ENCODE results near the gene FMNL2. TPM values are rescaled to one million over a fixed set of nuclear protein-coding genes. Genes with fewer than 3 reads are reported as not detected.

FMNL2 gene
- total and polyA plus RNA-seq, 4 donors = 81.1 to 173 (median 146) TPM

GRCh38 chr2:152587187-152587947, 252.4 kb downstream of the FMNL2 start:
- no peak overlapping the region for H3K4me3 ChIP-seq (ENCODE audit: low read depth, low read length)
- H3K27ac ChIP-seq (ENCODE audit: low read depth, low read length) = no peak overlapping the region
- no peaks in the 10 kb centered on the region for H3K27me3 ChIP-seq (ENCODE audit: control insufficient read depth, insufficient read depth, low read length)
- H3K36me3 ChIP-seq (ENCODE audit: control insufficient read depth, insufficient read depth, low read length) = peaks cover 6% of the 10 kb centered on the region
- H3K4me1 ChIP-seq (ENCODE audit: control insufficient read depth, insufficient read depth, low read length) = peaks cover 3% of the 10 kb centered on the region
- DNase-seq (ENCODE audit: low read depth in 4 of 6, low spot score in 6 of 6) = no peak
- no peaks in the 10 kb centered on the region for H3K9me3 ChIP-seq (ENCODE audit: control insufficient read depth, insufficient read depth, low read length)
- 100% methylated on average over 2 of the region's 7 CpGs for WGBS (ENCODE audit: insufficient coverage)

GRCh38 chr2:152588998-152589397, 254.0 kb downstream of the FMNL2 start:
- H3K27me3 ChIP-seq (ENCODE audit: control insufficient read depth, insufficient read depth, low read length) = no peaks in the 10 kb centered on the region
- DNase-seq (ENCODE audit: low read depth in 4 of 6, low spot score in 6 of 6) = peak in 2 of 6 donors; percentile 62 to 91
- H3K36me3 ChIP-seq (ENCODE audit: control insufficient read depth, insufficient read depth, low read length) = peaks cover 6% of the 10 kb centered on the region
- H3K9me3 ChIP-seq (ENCODE audit: control insufficient read depth, insufficient read depth, low read length) = no peaks in the 10 kb centered on the region
- peaks cover 3% of the 10 kb centered on the region for H3K4me1 ChIP-seq (ENCODE audit: control insufficient read depth, insufficient read depth, low read length)
- no CpG with 5 or more reads among the region's 6 CpGs for WGBS (ENCODE audit: insufficient coverage)
- H3K4me3 ChIP-seq (ENCODE audit: low read depth, low read length) = no peak overlapping the region
- H3K27ac ChIP-seq (ENCODE audit: low read depth, low read length) = no peak overlapping the region

GRCh38 chr2:152594022-152594766, 259.2 kb downstream of the FMNL2 start:
- Histone ChIP-seq H3K4me3 (ENCODE audit: low read depth, low read length) (no peak overlapping the region), H3K9me3 (ENCODE audit: control insufficient read depth, insufficient read depth, low read length) (no peaks in the 10 kb centered on the region), H3K27ac (ENCODE audit: low read depth, low read length) (peak overlapping the region; percentile 33), H3K27me3 (ENCODE audit: control insufficient read depth, insufficient read depth, low read length) (no peaks in the 10 kb centered on the region), H3K4me1 (ENCODE audit: control insufficient read depth, insufficient read depth, low read length) (no peaks in the 10 kb centered on the region), H3K36me3 (ENCODE audit: control insufficient read depth, insufficient read depth, low read length) (peaks cover 9% of the 10 kb centered on the region)
- WGBS (ENCODE audit: insufficient coverage) = 53% methylated on average over 4 of the region's 6 CpGs
- DNase-seq (ENCODE audit: low read depth in 4 of 6, low spot score in 6 of 6) = peak in 1 of 6 donors; percentile 75

GRCh38 chr2:152594792-152595191, 259.8 kb downstream of the FMNL2 start:
- peaks cover 9% of the 10 kb centered on the region for H3K36me3 ChIP-seq (ENCODE audit: control insufficient read depth, insufficient read depth, low read length)
- no peaks in the 10 kb centered on the region for H3K9me3 ChIP-seq (ENCODE audit: control insufficient read depth, insufficient read depth, low read length)
- no peak overlapping the region for H3K4me3 ChIP-seq (ENCODE audit: low read depth, low read length)
- H3K4me1 ChIP-seq (ENCODE audit: control insufficient read depth, insufficient read depth, low read length) = no peaks in the 10 kb centered on the region
- no peaks in the 10 kb centered on the region for H3K27me3 ChIP-seq (ENCODE audit: control insufficient read depth, insufficient read depth, low read length)
- WGBS (ENCODE audit: insufficient coverage) = no CpG with 5 or more reads among the region's 3 CpGs
- H3K27ac ChIP-seq (ENCODE audit: low read depth, low read length) = no peak overlapping the region
- peak in 1 of 6 donors; percentile 93 for DNase-seq (ENCODE audit: low read depth in 4 of 6, low spot score in 6 of 6)

- H3K27me3 ChIP-seq (ENCODE audit: control insufficient read depth, insufficient read depth, low read length) = no peaks in the 10 kb centered on the region
- no peak overlapping the region for H3K27ac ChIP-seq (ENCODE audit: low read depth, low read length)
- 90% methylated on average over 6 of the region's 9 CpGs for WGBS (ENCODE audit: insufficient coverage)
- DNase-seq (ENCODE audit: low read depth in 4 of 6, low spot score in 6 of 6) = no peak
- no peak overlapping the region for H3K4me3 ChIP-seq (ENCODE audit: low read depth, low read length)
- no peaks in the 10 kb centered on the region for H3K9me3 ChIP-seq (ENCODE audit: control insufficient read depth, insufficient read depth, low read length)
- H3K4me1 ChIP-seq (ENCODE audit: control insufficient read depth, insufficient read depth, low read length) = peaks cover 4% of the 10 kb centered on the region
- H3K36me3 ChIP-seq (ENCODE audit: control insufficient read depth, insufficient read depth, low read length) = peaks cover 2% of the 10 kb centered on the region
Measured at GRCh38 chr2:152598975-152599759, 264.2 kb downstream of the FMNL2 start.

GRCh38 chr2:152600051-152600657, 265.2 kb downstream of the FMNL2 start:
- Histone ChIP-seq H3K9me3 (ENCODE audit: control insufficient read depth, insufficient read depth, low read length) (no peaks in the 10 kb centered on the region), H3K27ac (ENCODE audit: low read depth, low read length) (peak overlapping the region; percentile 33), H3K36me3 (ENCODE audit: control insufficient read depth, insufficient read depth, low read length) (peaks cover 4% of the 10 kb centered on the region), H3K4me3 (ENCODE audit: low read depth, low read length) (no peak overlapping the region), H3K27me3 (ENCODE audit: control insufficient read depth, insufficient read depth, low read length) (no peaks in the 10 kb centered on the region), H3K4me1 (ENCODE audit: control insufficient read depth, insufficient read depth, low read length) (peaks cover 4% of the 10 kb centered on the region)
- WGBS (ENCODE audit: insufficient coverage) = 28% methylated on average over 3 of the region's 6 CpGs
- no peak for DNase-seq (ENCODE audit: low read depth in 4 of 6, low spot score in 6 of 6)

- Histone ChIP-seq H3K4me3 (ENCODE audit: low read depth, low read length) (no peak overlapping the region), H3K9me3 (ENCODE audit: control insufficient read depth, insufficient read depth, low read length) (no peaks in the 10 kb centered on the region), H3K27me3 (ENCODE audit: control insufficient read depth, insufficient read depth, low read length) (no peaks in the 10 kb centered on the region), H3K27ac (ENCODE audit: low read depth, low read length) (no peak overlapping the region), H3K4me1 (ENCODE audit: control insufficient read depth, insufficient read depth, low read length) (peaks cover 4% of the 10 kb centered on the region), H3K36me3 (ENCODE audit: control insufficient read depth, insufficient read depth, low read length) (peaks cover 5% of the 10 kb centered on the region)
- DNase-seq (ENCODE audit: low read depth in 4 of 6, low spot score in 6 of 6) = no peak
- WGBS (ENCODE audit: insufficient coverage) = 62% methylated on average over 1 of the region's 2 CpGs
Measured at GRCh38 chr2:152600697-152601096, 265.7 kb downstream of the FMNL2 start.

- Histone ChIP-seq H3K27me3 (ENCODE audit: control insufficient read depth, insufficient read depth, low read length) (no peaks in the 10 kb centered on the region), H3K27ac (ENCODE audit: low read depth, low read length) (peak overlapping the region; percentile 16), H3K4me3 (ENCODE audit: low read depth, low read length) (no peak overlapping the region), H3K9me3 (ENCODE audit: control insufficient read depth, insufficient read depth, low read length) (no peaks in the 10 kb centered on the region), H3K4me1 (ENCODE audit: control insufficient read depth, insufficient read depth, low read length) (peaks cover 4% of the 10 kb centered on the region), H3K36me3 (ENCODE audit: control insufficient read depth, insufficient read depth, low read length) (peaks cover 2% of the 10 kb centered on the region)
- 80% methylated on average over 2 of the region's 8 CpGs for WGBS (ENCODE audit: insufficient coverage)
- DNase-seq (ENCODE audit: low read depth in 4 of 6, low spot score in 6 of 6) = no peak
Measured at GRCh38 chr2:152602750-152603149, 267.8 kb downstream of the FMNL2 start.

- H3K4me3 ChIP-seq (ENCODE audit: low read depth, low read length) = no peak overlapping the region
- DNase-seq (ENCODE audit: low read depth in 4 of 6, low spot score in 6 of 6) = no peak
- peaks cover 5% of the 10 kb centered on the region for H3K36me3 ChIP-seq (ENCODE audit: control insufficient read depth, insufficient read depth, low read length)
- no peaks in the 10 kb centered on the region for H3K27me3 ChIP-seq (ENCODE audit: control insufficient read depth, insufficient read depth, low read length)
- H3K27ac ChIP-seq (ENCODE audit: low read depth, low read length) = peak overlapping the region; percentile 16
- H3K9me3 ChIP-seq (ENCODE audit: control insufficient read depth, insufficient read depth, low read length) = no peaks in the 10 kb centered on the region
- H3K4me1 ChIP-seq (ENCODE audit: control insufficient read depth, insufficient read depth, low read length) = peaks cover 4% of the 10 kb centered on the region
- 100% methylated on average over 1 of the region's 3 CpGs for WGBS (ENCODE audit: insufficient coverage)
Measured at GRCh38 chr2:152603166-152603565, 268.2 kb downstream of the FMNL2 start.

Measured in spinal cord (tissue), 10 donors.